Measurements from ENCODE around the gene LCTL. TPM values are rescaled to one million over a fixed set of nuclear protein-coding genes. Genes with fewer than 3 reads are reported as not detected.
A peak's percentile ranks its signal among the peaks of the same experiment; 100 is the strongest.

LCTL gene
- total and polyA plus RNA-seq, 10 of the 15 experiments (the other 5 are each of a cell fraction or from before 2014, with no cell fraction given), result 0.07 to 0.76 (median 0.40) TPM; not detected in 5

GRCh38 chr15:66594836-66595235 is 29.0 kb upstream of the LCTL start (continued):
- no peak for TF ChIP-seq ZSCAN29 (IDR thresholded peaks at IDR 0.05)

GRCh38 chr15:66594344-66594743 is 28.5 kb upstream of the LCTL start:
- intact Hi-C loops (cut with micrococcal nuclease; ENCODE audit: unreplicated experiment) (no loop called here), in situ Hi-C loops (cut with MboI) (no loop called here)
- ChIA-PET POLR2A (no interaction called here), RAD21 (ENCODE audit: unreplicated experiment) (no interaction called here), CTCF (interaction anchor here (0.9 to 1.0 kb wide), 2 partner anchors 8 to 25 kb away, joined by 3 read pairs; no protein-coding TSS in a partner anchor), SMC1A (ENCODE audit: uncharacterized antibody, unreplicated experiment) (no interaction called here)
- 53% methylated on average over 10 of the region's 10 CpGs for WGBS (ENCODE audit: insufficient coverage, insufficient replicate concordance, low lambda C conversion rate, missing lambda C conversion rate)
- Histone ChIP-seq H3K4me2 (ENCODE audit: control insufficient read depth, insufficient read depth) (no peak overlapping the region), H3K79me2 (ENCODE audit: control insufficient read depth, insufficient read depth, low read length) (no peaks in the 10 kb centered on the region), H3K4me1 (ENCODE audit: control insufficient read depth, insufficient read depth, low read length) (no peaks in the 10 kb centered on the region), H3K27me3 (replicated peaks in 1 of 2; ENCODE audit: control insufficient read depth in 2 of 2, insufficient read depth in 2 of 2, low read length in 1 of 2) (peaks cover 0 to 2% of the 10 kb centered on the region in 2 experiments; a peak in 2 of 4 replicates), H3K9me3 (replicated peaks; ENCODE audit: control insufficient read depth, insufficient read depth, low read length) (no peaks in the 10 kb centered on the region), H2AFZ (ENCODE audit: control insufficient read depth, low read depth, low read length) (no peak overlapping the region), H3K9ac (ENCODE audit: control insufficient read depth, insufficient read depth, low read length) (no peak overlapping the region), H3K36me3 (ENCODE audit: control insufficient read depth in 2 of 2, insufficient read depth in 2 of 2, low read length in 1 of 2) (no peaks in the 10 kb centered on the region), H4K20me1 (ENCODE audit: control insufficient read depth, insufficient read depth) (no peaks in the 10 kb centered on the region), H3K27ac (ENCODE audit: control insufficient read depth, insufficient read depth) (no peak overlapping the region), H3K4me3 (no peak overlapping the region)
- DNase-seq (ENCODE audit: low read depth, low spot score) (no peak), ATAC-seq (no peak), FAIRE-seq (no peak)
- BruUV-seq (replicated peaks), result no TSS peak
- no peak for TF ChIP-seq MYB (IDR thresholded peaks at IDR 0.05; ENCODE audit: borderline replicate concordance, low read depth, low read length)
- TF ChIP-seq IRF4 (IDR thresholded peaks at IDR 0.05; ENCODE audit: low read depth, low read length), result no peak
- TF ChIP-seq CTCF (IDR thresholded peaks at IDR 0.05 in 2 of 3, conservative IDR thresholded peaks at IDR 0.05 in 1 of 3; ENCODE audit: control insufficient read depth in 2 of 3, extremely low read depth in 1 of 3, insufficient read depth in 1 of 3, low read depth in 3 of 3, low read length in 3 of 3), result peak in 1 of 3 experiments; percentile 15; a peak in 1 of 6 replicates
- TF ChIP-seq YBX1 (IDR thresholded peaks at IDR 0.05), result no peak
- TF ChIP-seq NFIC (IDR thresholded peaks at IDR 0.05; ENCODE audit: low read depth, low read length), result no peak
- TF ChIP-seq TAF1 (IDR thresholded peaks at IDR 0.05; ENCODE audit: borderline replicate concordance, low read depth, low read length), result no peak

Data from GM12878 (cell line).